HG03196 (cell line): ENCODE results near the gene NRP2.

Experiments
- ATAC-seq: cut with Tn5 transposase; IDR thresholded peaks from one replicate; pipeline ENCODE4 v1.9.1; 2021; ENCODE audit not compliant: unreplicated experiment

Gene NRP2

DNA sequence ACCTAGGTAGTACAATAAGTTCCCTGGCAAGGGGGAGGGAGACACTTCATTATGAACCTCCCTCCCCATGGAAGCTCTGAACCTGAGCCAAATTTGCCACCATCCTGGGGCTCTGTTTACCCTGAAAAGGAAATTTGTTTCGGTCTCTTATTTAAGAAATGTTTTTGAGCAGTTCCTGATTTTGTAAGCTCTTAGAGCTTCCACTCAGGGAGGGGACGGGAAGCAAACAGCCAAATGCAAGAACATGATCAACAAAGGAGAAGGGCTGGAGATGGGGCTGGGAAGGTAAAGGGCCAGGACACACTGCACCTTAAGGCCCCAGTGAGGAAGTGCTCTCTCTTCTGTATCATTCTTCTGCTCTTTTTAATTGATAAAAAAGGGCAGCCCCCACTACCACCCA is 117.9 kb downstream of the NRP2 start:
- no peak for ATAC-seq

DNA sequence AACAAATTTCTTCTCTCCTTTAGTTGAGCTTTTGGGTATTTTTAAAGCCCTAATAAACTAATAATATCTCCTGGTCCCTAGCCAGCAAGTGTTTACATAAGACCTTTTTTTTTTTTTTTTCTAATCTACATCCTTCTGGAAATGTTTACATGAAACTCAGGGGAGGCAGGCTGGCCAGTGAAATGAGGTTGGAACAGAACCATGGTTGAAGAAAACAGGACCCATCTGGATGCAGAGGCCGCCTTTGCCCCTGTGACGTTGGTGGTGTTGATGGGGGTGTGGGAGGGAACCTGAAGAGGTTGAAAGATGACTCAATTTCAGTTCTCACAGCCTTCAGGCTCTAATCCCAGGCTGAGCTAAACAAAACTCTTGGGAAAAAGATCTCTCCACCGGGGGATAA is 118.5 kb downstream of the NRP2 start:
- no peak for ATAC-seq

DNA sequence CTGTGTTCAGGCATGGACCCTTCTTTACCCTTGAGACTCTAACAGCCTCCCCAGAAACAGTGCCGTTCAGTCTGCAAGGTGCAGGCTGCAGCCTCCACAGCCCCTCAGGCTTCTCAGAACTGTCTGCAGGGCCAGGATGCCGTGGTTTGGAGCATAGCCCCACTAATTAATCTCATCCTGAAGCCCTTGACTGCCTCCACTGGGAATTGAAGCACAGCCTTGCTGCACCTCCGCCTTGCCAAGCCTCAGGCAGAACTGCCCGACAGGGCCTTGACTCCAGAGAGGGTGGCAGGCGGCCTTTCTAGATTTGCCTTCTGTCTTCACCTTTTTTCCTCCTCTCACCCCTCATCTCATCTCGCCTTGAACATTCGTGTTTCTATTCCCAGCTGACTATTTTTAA is 119.8 kb downstream of the NRP2 start:
- no peak for ATAC-seq

DNA sequence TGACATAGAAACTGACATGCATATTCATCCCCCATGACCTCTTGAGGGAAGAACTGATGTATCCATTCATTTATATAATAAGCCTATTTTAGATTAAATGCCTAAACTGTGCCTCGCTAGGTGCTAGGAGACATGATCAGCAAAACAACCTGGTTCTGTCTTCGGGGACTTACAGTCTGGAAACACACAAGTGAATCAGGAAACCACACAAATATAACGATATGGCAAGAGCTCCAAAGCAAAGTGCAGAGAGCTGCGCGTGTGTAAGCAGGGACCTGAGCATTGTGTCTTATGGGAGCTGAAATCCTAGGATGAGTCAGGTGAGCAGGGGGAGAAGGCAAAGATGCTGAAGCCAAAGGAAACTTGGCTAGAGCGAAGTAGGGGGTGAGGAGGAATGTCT is 120.6 kb downstream of the NRP2 start:
- ATAC-seq: no peak

DNA sequence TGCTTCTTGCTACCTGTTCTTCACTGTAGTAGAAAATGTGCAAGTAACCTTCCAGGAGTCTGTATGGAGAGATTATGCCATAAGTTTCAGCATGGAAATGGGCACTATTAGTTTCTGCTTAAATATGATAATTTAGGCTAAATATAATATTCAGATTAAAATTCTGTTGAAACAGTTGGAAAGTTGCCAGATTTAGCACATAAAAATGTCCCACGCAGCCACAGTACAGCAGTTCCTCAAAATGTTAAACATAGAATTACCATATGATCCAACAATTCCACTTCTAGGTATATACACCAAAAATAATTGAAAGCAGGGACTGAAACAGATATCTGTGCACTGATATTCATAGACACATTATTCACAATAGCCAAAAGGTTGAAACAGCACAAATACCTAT is 121.2 kb downstream of the NRP2 start:
- no peak for ATAC-seq

DNA sequence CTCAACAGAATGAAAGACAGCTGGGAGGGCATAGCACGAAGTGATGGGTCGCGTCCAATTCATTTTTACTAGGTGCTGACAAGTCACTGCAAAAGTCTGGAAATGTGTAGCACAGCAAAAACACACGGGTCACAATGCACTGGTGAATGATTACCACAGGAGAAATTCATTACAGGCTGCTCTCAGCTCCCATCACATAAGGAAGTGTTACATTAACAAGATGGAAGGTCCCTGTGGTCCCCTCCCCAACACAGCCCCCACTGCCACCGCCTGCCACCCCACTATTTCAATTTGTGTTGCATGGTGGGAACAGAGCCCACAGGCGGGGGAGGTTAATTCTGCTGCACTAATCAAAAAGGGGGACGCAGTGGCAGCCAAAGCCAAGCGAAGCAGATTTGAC is 122.8 kb downstream of the NRP2 start:
- ATAC-seq: no peak

DNA sequence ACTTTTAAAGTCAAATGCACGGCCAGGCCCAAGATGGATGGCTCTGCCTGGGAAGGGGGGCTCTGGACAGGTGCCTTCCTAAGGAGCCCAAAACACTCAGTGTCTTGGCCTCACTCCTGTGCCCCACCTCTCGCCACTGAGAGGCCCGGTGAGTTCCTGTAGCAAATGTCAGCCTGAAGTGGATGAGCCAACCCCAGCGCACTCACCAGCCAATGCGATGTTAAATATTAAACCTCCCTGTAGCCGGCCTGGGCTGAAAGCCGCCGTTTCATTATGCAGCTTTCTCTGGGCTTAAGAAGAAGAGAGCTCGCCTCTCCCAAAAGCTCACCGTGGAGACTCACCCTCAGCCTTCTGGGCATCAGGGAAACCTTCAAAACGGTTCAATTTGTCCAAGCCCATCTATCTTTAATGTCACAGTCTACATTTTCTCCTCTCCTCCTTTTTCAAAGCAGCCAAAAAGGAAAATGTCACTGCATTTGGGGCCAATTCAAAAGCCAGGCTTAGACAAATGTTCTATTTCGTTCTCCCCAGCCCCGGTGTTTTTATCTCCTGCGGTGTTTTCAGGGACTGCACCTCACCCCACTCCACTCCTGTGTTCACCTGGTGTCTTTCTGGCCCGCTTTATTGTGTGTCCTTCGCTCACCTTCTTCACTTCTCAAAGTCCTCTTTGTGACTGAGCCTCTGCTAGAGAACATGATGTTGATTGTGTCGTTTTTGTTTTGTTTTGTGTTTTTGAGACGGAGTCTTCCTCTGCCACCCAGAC is 124.0 kb downstream of the NRP2 start:
- ATAC-seq: no peak

DNA sequence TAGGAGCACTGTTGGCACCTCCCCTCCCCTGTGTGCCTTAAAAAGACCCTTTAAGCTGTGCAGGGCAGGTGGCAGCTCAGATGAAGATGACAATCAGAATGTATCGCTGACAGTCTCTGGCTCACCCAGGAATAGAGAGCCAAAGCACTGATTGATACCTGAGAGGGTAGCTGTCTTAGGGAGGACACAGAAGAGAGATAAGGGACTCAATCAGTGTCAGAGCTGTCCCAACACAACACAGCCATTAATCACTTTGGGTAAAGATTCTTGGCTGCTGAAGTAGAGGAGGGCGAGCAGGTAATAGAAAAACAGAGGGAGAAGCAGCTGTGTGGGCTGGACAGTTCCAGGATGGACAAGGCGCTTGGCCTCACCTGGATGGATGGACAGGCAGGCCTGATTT is 124.9 kb downstream of the NRP2 start:
- no peak for ATAC-seq

DNA sequence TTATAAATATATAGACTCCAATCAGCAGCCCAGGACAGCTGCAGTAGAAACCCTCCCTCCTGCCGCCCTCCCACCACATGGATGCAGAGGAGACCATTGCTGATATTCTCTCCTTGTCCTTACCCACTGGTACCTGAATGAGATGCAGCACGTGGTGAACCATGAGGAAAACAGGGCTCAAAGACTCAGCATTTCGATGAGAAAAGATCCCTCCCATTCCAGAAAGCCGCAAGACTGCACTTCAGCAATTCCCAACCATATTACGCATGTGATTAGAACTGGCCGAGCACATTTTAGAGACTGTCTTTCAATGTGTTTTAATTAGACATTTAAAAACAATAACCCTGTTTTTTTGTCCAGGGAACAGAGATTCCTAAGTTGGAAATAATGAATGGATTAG is 125.5 kb downstream of the NRP2 start:
- ATAC-seq: no peak

DNA sequence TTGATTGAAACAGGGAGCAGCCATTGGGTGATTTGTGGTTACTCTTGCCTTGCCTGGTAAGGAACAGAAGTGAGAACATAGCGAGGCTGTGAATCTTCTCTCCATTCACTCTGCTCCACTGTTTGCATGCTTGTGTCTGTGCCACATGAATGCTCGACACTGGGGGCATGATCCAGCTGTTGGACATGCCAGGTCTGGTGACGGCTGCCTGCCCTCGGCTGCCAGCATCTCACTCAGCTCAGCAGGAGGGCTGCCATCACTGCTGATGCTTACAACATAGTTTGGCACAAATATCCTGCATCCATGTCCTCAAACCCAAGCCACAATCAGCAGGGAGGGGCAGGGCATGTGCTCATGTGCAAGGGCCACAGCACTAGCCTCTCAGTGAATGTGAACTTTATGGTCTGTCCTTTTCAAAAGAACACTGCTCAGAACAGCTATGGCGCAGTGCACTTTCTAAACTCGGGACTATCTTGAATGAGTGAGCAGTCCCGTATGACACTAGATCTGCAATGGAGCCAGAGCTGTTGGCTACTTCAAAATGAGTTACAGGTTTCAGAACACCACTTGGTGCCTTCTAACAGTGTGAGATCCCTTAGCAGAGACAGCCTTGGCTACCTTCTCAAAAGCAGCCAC is 126.3 kb downstream of the NRP2 start:
- no peak for ATAC-seq

DNA sequence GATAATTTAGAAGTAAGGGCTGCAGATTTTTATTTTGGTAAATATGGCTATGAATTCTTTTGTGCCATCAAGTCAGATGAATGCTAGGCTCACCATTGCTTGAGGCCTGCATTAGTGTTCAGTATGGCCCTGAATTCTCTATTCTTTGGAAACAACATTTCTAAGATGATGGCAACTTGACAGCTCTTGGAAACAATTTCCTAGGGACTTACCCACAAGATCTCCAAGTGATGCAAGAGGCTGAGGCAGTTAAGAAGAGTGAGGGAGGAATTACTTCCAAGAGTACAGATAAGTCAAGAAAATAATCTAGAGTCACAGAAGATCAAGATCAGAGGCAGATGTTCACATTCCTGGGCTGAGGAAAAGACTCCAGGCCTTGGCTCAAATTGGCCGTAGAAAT is 129.1 kb downstream of the NRP2 start:
- ATAC-seq: no peak

DNA sequence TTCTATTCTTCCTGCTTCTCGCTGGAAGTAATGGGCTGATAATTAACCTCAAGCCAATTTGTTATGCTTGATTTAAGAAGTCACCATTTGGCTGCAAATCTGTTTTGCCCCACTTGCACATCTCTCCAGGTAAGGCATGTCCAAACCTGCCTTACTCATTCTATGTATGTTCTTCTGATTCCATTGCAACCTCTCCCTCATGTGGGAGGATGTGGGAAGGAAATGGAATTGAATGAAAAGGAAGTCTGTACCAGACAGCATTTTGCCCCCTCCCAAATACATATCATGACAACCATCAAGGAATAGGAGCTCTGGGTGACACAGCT is 131.7 kb downstream of the NRP2 start:
- ATAC-seq: no peak

DNA sequence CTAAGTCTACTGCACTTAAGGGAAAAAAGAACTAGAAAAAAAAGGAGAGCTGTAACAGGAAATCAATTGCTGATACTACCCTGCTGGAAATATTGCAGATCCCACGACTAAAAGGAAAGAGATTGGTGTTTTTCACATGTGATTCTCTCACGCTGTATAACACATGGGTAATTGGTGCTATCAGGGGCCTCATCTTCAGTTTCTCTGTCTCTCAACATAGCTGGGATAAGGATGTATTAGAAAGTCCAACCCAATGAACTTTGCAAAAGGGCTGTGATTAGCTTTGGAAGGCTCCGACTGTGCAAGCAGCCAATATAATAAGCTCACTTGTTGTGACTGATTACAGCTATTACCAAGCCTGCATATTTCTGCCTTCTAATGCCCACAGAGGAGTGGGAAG is 133.4 kb downstream of the NRP2 start:
- ATAC-seq: no peak

DNA sequence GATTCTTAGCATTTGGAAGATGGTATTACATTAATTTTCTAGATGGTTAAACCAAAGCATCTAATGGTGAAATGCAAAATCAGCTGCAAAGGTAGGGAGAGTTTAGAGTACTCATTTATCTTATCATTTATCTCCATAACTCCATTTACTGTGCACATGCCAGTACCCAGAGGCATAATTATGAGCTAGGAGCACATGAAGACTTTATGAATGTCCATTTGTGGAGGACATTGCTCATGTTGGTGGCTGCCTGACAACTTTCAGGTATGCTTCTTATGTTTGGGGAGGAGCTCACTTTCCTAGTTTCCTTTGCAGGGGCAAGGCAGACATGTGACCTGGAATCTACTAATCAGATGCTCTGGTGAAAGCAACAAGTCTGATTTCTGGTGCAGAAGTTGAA is 134.0 kb downstream of the NRP2 start:
- no peak for ATAC-seq

DNA sequence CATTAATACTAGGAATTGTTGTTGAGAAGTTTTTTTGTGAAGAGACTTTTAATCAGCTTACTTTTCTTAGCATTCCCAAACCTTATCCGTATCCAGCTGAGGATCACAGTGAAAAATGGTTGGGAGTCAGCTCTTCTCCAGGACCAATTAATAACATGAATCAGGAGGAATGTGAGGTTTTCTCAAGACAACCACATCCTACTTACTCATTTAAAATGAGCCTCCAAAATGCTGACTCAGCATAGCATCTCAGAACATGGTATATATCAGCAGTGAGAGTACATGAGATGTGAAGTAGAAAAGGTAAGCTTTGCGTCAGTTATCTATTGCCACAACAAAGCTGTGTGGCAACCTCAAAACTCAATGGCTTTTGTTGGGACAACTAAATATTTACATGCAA is 140.3 kb downstream of the NRP2 start:
- no peak for ATAC-seq

DNA sequence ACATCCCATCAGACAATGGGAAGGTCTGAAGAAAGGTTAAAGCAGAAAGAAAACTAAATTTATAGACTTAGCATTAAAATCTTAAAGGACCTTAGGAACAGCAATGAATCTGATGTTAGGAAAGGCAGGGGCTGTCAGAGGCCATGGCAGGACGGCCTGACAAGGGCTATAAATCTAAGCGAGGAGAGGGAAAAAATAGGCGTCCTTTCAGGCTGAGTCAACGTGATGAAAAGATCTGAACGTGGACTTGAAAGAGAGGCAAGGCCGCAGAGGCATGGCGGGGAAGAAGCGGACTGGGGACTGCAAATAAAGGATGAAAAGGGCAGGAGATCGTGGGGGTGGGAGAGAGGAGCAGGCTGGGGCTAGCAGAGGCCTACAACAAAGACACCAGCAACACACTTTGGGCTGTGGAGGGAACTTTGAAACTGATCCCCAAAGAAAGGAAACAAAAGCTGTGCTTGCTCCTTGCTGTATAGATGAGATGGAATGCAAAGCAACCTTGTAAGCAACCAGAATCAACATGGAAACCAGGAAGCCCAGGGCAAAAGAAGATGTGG is 145.6 kb downstream of the NRP2 start:
- no peak for ATAC-seq

DNA sequence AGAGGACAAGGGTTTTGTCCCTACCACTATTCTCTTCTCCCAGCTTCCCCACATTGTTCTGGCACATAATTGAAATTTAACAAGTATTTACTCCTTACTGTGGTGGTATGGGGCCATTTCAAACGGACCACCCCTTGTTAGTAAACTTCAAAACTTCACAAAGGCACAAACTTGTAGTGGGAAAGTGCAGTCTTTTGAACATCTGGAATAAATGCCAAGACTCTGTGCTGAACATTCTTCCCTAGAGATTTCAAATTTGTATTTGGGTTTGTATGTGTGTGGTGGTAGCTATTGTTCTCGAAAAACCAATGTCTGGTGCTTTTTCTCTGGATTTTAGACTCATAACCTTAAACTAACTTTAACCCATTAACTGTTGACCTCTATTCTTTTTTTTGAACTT is 151.6 kb downstream of the NRP2 start:
- ATAC-seq: no peak

DNA sequence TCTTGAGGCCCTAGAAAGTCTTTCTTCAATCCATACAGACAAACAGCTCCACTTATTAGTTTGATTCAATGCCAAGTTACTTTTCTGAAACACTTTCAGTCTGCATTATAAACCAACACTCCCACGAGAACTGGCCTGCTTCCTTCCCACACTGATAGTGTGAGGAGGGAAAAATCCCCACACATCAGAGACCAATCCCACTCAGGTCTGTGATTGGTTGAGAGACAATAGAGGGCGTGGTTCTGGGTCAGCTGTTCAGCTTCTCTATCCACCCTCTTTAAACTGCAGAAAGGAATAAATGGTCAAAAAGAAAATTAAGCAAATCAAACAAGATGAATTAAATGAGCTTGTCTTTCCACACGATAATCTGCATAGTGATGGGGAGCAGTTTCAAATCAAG is 152.5 kb downstream of the NRP2 start:
- ATAC-seq: no peak

DNA sequence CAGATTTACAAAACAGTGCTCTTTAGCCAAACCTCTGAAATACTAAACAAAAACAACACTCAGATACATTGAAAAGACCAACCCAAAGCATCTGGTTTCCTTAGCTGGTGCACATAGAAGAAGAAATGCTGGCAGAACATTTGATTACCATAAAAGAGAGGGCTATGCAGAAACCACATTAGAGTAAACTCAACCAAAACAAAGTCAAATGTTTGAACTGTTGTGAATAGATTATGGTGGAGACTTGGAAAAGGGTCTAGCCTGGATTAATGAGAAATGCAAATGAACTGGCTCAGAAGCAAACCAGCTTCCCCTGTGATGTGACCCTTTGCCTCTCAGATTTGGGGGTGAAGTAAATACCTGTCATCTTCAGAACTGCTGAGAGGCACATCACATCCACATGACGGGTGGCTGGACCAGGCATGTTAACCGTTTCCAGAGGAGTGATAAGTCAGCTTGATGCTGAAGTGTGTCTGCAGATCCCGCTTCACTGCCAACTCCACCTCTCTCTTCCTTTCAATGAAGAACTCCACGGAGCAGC is 153.0 kb downstream of the NRP2 start:
- ATAC-seq: no peak

DNA sequence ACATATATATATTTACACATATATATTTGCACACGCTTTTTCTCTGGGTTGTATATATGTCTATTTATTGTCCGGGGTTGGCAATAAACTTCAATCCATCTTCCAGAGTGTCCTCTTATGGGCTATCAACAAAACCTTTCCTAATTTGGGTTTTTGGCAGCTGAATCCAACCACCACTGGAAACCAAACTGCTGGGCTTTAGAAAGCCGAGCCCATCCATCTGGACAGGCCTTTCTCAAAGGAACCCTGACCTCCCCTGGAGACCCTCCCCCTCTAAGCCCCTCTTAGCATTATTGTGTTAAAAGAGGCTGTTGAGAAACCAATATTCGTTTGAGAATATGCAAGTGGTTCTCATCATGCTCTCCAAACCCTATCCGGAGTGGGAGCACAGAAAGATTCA is 153.6 kb downstream of the NRP2 start:
- no peak for ATAC-seq

DNA sequence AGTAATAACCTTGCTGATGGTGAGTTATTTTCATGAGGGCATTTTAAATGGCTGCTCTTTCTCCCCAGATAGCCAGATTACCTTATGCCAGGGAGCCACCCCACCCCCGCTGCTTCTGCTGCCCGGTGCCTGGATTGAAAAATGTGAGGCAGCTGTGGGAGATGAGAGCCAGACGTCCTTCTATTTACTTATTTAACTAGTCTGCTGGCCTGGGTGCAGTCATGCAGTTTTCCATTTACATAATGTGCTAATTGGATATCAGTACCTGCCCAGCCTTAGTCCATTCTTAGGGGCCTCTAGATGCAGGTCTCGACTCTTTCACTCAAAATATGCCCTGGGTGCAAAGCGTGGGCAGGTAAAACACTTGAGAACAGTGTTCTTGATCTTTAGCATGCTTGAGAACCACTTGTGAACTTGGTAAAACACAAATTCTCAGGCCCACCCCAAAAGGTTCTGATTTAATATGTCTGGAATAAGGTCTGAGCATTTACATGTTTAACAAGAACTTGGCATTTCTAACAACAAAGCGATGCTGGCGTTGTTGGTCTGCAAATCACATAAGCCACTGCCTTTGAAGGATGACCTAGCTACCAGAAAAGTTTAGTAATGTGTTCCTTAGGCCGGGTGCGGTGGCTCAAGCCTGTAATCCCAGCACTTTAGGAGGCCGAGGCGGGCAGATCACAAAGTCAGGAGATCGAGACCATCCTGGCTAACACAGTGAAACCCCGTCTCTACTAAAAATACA is 154.3 kb downstream of the NRP2 start:
- no peak for ATAC-seq

DNA sequence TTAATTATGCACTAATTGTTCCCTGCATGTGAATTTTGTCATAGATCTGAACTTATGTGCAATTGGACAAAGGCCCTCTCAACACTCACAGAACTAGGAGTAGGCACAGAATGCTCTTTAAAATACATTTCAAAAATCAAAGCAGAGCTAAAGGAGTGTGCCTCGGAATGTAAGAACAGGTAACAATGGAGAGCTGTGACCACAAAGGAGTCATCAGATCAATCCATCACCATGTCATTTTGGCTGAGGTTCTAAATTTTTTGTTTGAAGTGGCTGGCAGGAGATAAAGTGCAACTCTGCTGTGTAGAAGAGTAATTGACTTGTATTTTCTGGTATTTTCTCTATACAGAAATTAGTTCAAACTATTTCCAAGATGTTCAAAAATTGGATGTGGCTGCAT is 155.4 kb downstream of the NRP2 start:
- no peak for ATAC-seq
